Astrocyte (in vitro differentiated cells and primary cell): ENCODE measurements around the gene ADM. TPM values are rescaled to one million over a fixed set of nuclear protein-coding genes. Genes with fewer than 3 reads are reported as not detected.
A peak's percentile ranks its signal among the peaks of the same experiment; 100 is the strongest.

Experiments used
- DNase-seq: peaks from one replicate; pipeline ENCODE4 v3.0.0-alpha.2; 2010; ENCODE audit warnings: low read depth
- FAIRE-seq: peaks from 2 replicates; lab custom pipeline; 2011; peaks lifted over from hg19 to GRCh38; lab: Jason Lieb, UNC
- H2AFZ ChIP-seq: 2 replicates; pipeline ENCODE4 v1.6.0; 2012; ENCODE audit warnings: low read depth, low read length, inconsistent platforms
- H3K27ac ChIP-seq: 2 replicates; pipeline ENCODE4 v1.5.1; 2011; ENCODE audit warnings: low read depth, low read length, inconsistent platforms
- H3K27me3 ChIP-seq: 2 replicates; pipeline ENCODE4 v1.6.0; 2011; ENCODE audit warnings: low read length, inconsistent platforms; ENCODE audit not compliant: insufficient read depth
- H3K36me3 ChIP-seq: 2 replicates; pipeline ENCODE4 v1.5.1; 2011; ENCODE audit warnings: low read length, inconsistent platforms; ENCODE audit not compliant: insufficient read depth
- H3K4me1 ChIP-seq: 2 replicates; pipeline ENCODE4 v1.5.1; 2011; ENCODE audit warnings: low read length, inconsistent platforms; ENCODE audit not compliant: insufficient read depth
- H3K4me2 ChIP-seq: 2 replicates; pipeline ENCODE4 v1.6.0; 2012; ENCODE audit warnings: low read length, inconsistent platforms
- H3K4me3 ChIP-seq: 2 replicates; pipeline ENCODE4 v1.5.1; 2011; ENCODE audit warnings: low read depth, mild to moderate bottlenecking, low read length, inconsistent platforms; ENCODE audit not compliant: insufficient read depth
- H3K79me2 ChIP-seq: 2 replicates; pipeline ENCODE4 v1.6.0; 2012; ENCODE audit warnings: mild to moderate bottlenecking, low read length, inconsistent platforms; ENCODE audit not compliant: insufficient read depth
- H3K9ac ChIP-seq: 2 replicates; pipeline ENCODE4 v1.6.0; 2012; ENCODE audit warnings: mild to moderate bottlenecking, low read length, inconsistent platforms
- H3K9me3 ChIP-seq: 2 replicates; pipeline ENCODE4 v1.5.1; 2012; ENCODE audit warnings: low read depth, mild to moderate bottlenecking, low read length, inconsistent platforms; ENCODE audit not compliant: insufficient read depth
- H4K20me1 ChIP-seq: 2 replicates; pipeline ENCODE4 v1.6.0; 2012; ENCODE audit warnings: low read length, inconsistent platforms; ENCODE audit not compliant: insufficient read depth
- H3K27ac Mint-ChIP-seq: one replicate; pipeline ENCODE4 v1.8.0; 2021; ENCODE audit warnings: mild to moderate bottlenecking, mixed read lengths; ENCODE audit not compliant: unreplicated experiment
- H3K27me3 Mint-ChIP-seq: one replicate; pipeline ENCODE4 v1.8.0; 2021; ENCODE audit warnings: low read depth, mixed read lengths; ENCODE audit not compliant: unreplicated experiment
- H3K36me3 Mint-ChIP-seq: one replicate; pipeline ENCODE4 v1.8.0; 2021; ENCODE audit warnings: low read depth, mixed read lengths; ENCODE audit not compliant: unreplicated experiment
- H3K4me1 Mint-ChIP-seq: one replicate; pipeline ENCODE4 v1.8.0; 2021; ENCODE audit warnings: low read depth, mixed read lengths; ENCODE audit not compliant: unreplicated experiment
- H3K4me3 Mint-ChIP-seq: one replicate; pipeline ENCODE4 v1.8.0; 2021; ENCODE audit warnings: mild to moderate bottlenecking, moderate library complexity, mixed read lengths; ENCODE audit not compliant: unreplicated experiment
- H3K9me3 Mint-ChIP-seq: one replicate; pipeline ENCODE4 v1.8.0; 2021; ENCODE audit warnings: mild to moderate bottlenecking, mixed read lengths; ENCODE audit not compliant: unreplicated experiment
- EZH2 ChIP-seq: IDR thresholded peaks from 2 replicates; pipeline ENCODE4 v1.6.1; 2012; ENCODE audit warnings: mild to moderate bottlenecking, low read length, inconsistent platforms; ENCODE audit not compliant: insufficient read depth
- total RNA-seq: library from RNA; stranded (reverse); gene quantifications from 2 replicates; pipeline ENCODE4 v1.2.1, GENCODE V29; 2021
- TF ChIP-seq, protein P1 (sequence below): IDR thresholded peaks from 2 replicates; pipeline ENCODE4 v1.5.1; 2011; ENCODE audit warnings: low read depth, mild to moderate bottlenecking, inconsistent platforms, low read length, moderate library complexity; ENCODE audit not compliant: insufficient read depth

Gene ADM
- total RNA-seq, 1 donor from 2014 or later: 78.7 TPM

DNA sequence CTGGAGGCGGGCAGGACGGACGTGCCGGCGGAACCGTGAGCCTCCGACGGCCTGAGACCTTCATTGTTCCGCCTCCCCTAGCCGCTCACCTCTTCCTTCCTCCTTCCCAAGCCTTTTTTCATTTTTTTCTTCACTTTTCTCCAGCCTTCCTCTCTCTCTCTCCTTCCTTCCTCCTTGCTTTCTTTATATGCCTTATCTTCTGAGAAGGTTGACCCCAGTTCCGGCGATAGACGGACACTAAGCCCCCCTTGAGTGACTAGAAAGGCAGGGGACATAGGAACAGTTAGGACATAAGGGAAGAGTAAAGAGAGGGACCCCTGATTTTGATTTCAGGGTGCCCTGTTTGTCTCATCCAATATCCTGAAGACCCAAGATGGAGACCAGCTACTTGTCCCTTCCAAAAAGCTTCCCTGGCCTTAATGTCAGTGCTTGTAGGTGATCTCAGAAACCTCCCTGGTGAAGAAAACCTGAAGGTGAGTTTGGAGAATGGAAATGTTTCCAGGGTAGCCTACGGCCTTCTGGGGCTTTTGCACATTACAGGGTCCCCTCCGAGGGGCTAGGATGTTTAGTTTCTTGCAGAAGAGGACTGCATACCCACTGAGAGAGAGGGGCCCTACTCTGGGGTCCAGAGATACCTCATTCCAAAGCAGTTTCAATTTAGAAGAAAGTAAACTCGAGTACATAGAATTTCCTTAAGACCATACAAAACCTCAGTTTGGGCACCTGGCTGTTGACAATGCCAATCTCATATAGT is 3.5 kb downstream of the ADM start:
- H3K9me3 Mint-ChIP-seq: no peaks in the 10 kb centered on the region
- H4K20me1 ChIP-seq: peaks cover 24% of the 10 kb centered on the region
- TF ChIP-seq, protein P1, sequence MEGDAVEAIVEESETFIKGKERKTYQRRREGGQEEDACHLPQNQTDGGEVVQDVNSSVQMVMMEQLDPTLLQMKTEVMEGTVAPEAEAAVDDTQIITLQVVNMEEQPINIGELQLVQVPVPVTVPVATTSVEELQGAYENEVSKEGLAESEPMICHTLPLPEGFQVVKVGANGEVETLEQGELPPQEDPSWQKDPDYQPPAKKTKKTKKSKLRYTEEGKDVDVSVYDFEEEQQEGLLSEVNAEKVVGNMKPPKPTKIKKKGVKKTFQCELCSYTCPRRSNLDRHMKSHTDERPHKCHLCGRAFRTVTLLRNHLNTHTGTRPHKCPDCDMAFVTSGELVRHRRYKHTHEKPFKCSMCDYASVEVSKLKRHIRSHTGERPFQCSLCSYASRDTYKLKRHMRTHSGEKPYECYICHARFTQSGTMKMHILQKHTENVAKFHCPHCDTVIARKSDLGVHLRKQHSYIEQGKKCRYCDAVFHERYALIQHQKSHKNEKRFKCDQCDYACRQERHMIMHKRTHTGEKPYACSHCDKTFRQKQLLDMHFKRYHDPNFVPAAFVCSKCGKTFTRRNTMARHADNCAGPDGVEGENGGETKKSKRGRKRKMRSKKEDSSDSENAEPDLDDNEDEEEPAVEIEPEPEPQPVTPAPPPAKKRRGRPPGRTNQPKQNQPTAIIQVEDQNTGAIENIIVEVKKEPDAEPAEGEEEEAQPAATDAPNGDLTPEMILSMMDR: no peak
- no peak for TF ChIP-seq EZH2
- H3K4me3 ChIP-seq: peak overlapping the region; percentile 88
- no peaks in the 10 kb centered on the region for H3K27me3 Mint-ChIP-seq
- H3K79me2 ChIP-seq: peaks cover 24% of the 10 kb centered on the region
- peaks cover 38% of the 10 kb centered on the region for H3K4me1 ChIP-seq
- H3K4me1 Mint-ChIP-seq: peaks cover 11% of the 10 kb centered on the region
- H3K27ac Mint-ChIP-seq: peak overlapping the region; percentile 99
- no peaks in the 10 kb centered on the region for H3K27me3 ChIP-seq
- H3K9me3 ChIP-seq: no peaks in the 10 kb centered on the region
- no peaks in the 10 kb centered on the region for H3K36me3 ChIP-seq
- peak overlapping the region; percentile 91 for H3K4me3 Mint-ChIP-seq
- H3K4me2 ChIP-seq: peak overlapping the region; percentile 94
- H3K9ac ChIP-seq: peak overlapping the region; percentile 89
- no peak for DNase-seq
- peak overlapping the region; percentile 22 for H3K27ac ChIP-seq
- FAIRE-seq: no peak
- peak overlapping the region; percentile 1 for H2AFZ ChIP-seq
- H3K36me3 Mint-ChIP-seq: peaks cover 16% of the 10 kb centered on the region

DNA sequence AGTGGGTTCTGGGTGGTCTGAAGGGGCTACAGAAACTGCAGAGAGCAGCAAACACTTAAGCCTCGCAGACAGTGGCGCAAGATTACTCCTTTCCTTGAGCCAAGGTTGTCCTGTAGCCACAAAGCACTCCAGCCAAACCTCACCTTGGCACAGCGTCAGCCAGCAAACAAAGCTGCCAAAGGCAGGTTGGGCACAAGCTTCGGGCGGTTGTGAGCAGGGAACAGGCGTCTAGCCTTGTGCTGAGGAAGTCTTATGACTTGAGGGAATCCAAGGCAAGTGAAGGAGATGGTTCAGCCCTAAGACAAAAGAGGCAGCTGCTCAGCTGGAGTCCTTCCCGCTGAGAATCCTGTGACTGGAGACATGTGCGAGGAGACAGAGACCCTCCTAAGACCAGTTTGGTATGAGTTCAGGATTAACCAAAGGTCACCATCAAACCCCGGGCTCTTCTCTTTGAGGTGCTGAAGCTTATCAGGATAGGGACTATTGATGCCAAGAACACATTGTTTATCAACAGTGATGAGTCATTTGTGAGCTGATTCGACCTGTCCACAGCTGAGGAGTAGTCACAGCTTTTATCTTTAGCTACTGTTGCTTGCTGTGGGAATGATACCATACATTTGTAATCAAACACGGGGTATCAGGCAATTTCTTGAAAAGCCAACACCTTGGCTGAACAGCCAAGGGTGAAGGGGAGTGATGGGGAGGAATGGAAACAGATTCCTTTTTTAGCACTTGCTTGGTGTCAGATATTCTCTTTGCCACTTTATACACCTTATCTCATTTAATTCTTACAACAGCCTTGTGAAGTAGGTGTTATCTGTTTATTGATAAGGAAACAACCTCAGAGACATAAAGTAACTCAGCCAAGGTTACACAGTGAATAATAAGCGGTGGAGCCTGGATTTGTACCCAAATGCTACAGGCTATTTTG is 4.6 kb downstream of the ADM start:
- H3K4me3 ChIP-seq: no peak overlapping the region
- peaks cover 24% of the 10 kb centered on the region for H3K79me2 ChIP-seq
- TF ChIP-seq EZH2: no peak
- TF ChIP-seq, protein P1: no peak
- peak overlapping the region; percentile 94 for H3K4me2 ChIP-seq
- peaks cover 28% of the 10 kb centered on the region for H3K4me1 ChIP-seq
- peaks cover 24% of the 10 kb centered on the region for H4K20me1 ChIP-seq
- Mint-ChIP-seq H3K4me1 (peaks cover 11% of the 10 kb centered on the region), H3K27ac (peak overlapping the region; percentile 13), H3K36me3 (peaks cover 16% of the 10 kb centered on the region), H3K4me3 (peak overlapping the region; percentile 51), H3K27me3 (no peaks in the 10 kb centered on the region), H3K9me3 (no peaks in the 10 kb centered on the region)
- H3K9me3 ChIP-seq: no peaks in the 10 kb centered on the region
- H3K9ac ChIP-seq: peak overlapping the region; percentile 89
- peak overlapping the region; percentile 27 for H2AFZ ChIP-seq
- FAIRE-seq: no peak
- no peaks in the 10 kb centered on the region for H3K27me3 ChIP-seq
- peak; percentile 61 for DNase-seq
- H3K36me3 ChIP-seq: no peaks in the 10 kb centered on the region
- H3K27ac ChIP-seq: peak overlapping the region; percentile 6
